Keratinocyte (primary cell): ENCODE measurements around the gene TAOK3. TPM values are rescaled to one million over a fixed set of nuclear protein-coding genes. Genes with fewer than 3 reads are reported as not detected.
A peak's percentile ranks its signal among the peaks of the same experiment; 100 is the strongest.

Experiments used
- DNase-seq: peaks from one replicate; pipeline ENCODE4 v3.0.0-alpha.2; 2011; ENCODE audit warnings: low read depth, missing footprints, low spot score
- FAIRE-seq: peaks from 2 replicates; lab custom pipeline; 2011; peaks lifted over from hg19 to GRCh38; lab: Jason Lieb, UNC
- H2AFZ ChIP-seq: 2 replicates; pipeline ENCODE4 v1.6.0; 2012; ENCODE audit warnings: low read length, control low read depth, inconsistent platforms; ENCODE audit not compliant: control insufficient read depth
- H3K27ac ChIP-seq: 2 replicates; pipeline ENCODE4 v1.5.1; 2011; ENCODE audit warnings: low read length; ENCODE audit not compliant: control insufficient read depth, insufficient read depth
- H3K27me3 ChIP-seq: 3 replicates; pipeline ENCODE4 v1.6.0; 2011; ENCODE audit warnings: low read length; ENCODE audit not compliant: control insufficient read depth, insufficient read depth; ENCODE audit errors: extremely low read depth
- H3K36me3 ChIP-seq, 2 experiments: 2 replicates in 1 of 2; 3 replicates in 1 of 2; pipeline ENCODE4 v1.5.1; 2011; ENCODE audit warnings: low read length in 2 of 2, mild to moderate bottlenecking in 1 of 2; ENCODE audit not compliant: control insufficient read depth in 2 of 2, insufficient read depth in 2 of 2; ENCODE audit errors: extremely low read depth in 1 of 2
- H3K4me1 ChIP-seq: 3 replicates; pipeline ENCODE4 v1.5.1; 2011; ENCODE audit warnings: low read length; ENCODE audit not compliant: control insufficient read depth, insufficient read depth; ENCODE audit errors: extremely low read depth
- H3K4me2 ChIP-seq: 3 replicates; pipeline ENCODE4 v1.6.0; 2011; ENCODE audit warnings: low read depth, low read length; ENCODE audit not compliant: control insufficient read depth, insufficient read depth; ENCODE audit errors: extremely low read depth
- H3K4me3 ChIP-seq, 3 experiments: fragments of 200-600 bp in 1 of 3; sonication (generic) in 1 of 3; 2 replicates in 2 of 3; 3 replicates in 1 of 3; pipeline ENCODE4 v1.5.1; 2011 to 2016; ENCODE audit warnings: low read length in 3 of 3, mild to moderate bottlenecking in 3 of 3, control low read depth in 2 of 3, inconsistent platforms in 1 of 3, low read depth in 1 of 3, mixed read lengths in 1 of 3, mixed run types in 1 of 3, moderate library complexity in 1 of 3; ENCODE audit not compliant: control insufficient read depth in 2 of 3, insufficient read depth in 2 of 3; ENCODE audit errors: extremely low read depth in 1 of 3
- H3K79me2 ChIP-seq: 2 replicates; pipeline ENCODE4 v1.6.0; 2012; ENCODE audit warnings: low read length; ENCODE audit not compliant: control insufficient read depth, insufficient read depth
- H3K9ac ChIP-seq: 3 replicates; pipeline ENCODE4 v1.6.0; 2011; ENCODE audit warnings: low read length; ENCODE audit not compliant: control insufficient read depth, insufficient read depth; ENCODE audit errors: extremely low read depth
- H3K9me1 ChIP-seq: 3 replicates; pipeline ENCODE4 v1.6.0; 2011; ENCODE audit warnings: low read length; ENCODE audit not compliant: control insufficient read depth, insufficient read depth; ENCODE audit errors: extremely low read depth
- H3K9me3 ChIP-seq: 2 replicates; pipeline ENCODE4 v1.5.1; 2012; ENCODE audit warnings: low read depth, low read length; ENCODE audit not compliant: control insufficient read depth
- H4K20me1 ChIP-seq: 3 replicates; pipeline ENCODE4 v1.6.0; 2011; ENCODE audit warnings: low read length; ENCODE audit not compliant: control insufficient read depth, insufficient read depth; ENCODE audit errors: extremely low read depth
- CTCF ChIP-seq, 3 experiments: IDR thresholded peaks in 1 of 3; conservative IDR thresholded peaks in 1 of 3; optimal IDR thresholded peaks in 1 of 3; 2 replicates in 2 of 3; 3 replicates in 1 of 3; pipeline versions ENCODE3 to v1.5.1; 2011; ENCODE audit warnings: low read length in 3 of 3, mild to moderate bottlenecking in 3 of 3, moderate library complexity in 2 of 3, control low read depth in 1 of 3, inconsistent platforms in 1 of 3; ENCODE audit not compliant: insufficient read depth in 2 of 3; ENCODE audit errors: extremely low read depth in 1 of 3
- EZH2 ChIP-seq: IDR thresholded peaks from one replicate; pipeline ENCODE4 v1.6.1; 2012; ENCODE audit warnings: inconsistent platforms, mild to moderate bottlenecking, low read length, moderate library complexity
- dilution Hi-C: fragments of 300-500 bp; cut with MboI; formaldehyde crosslinking; loops from one replicate; pipeline ENCODE4 v1.7.0; 2020; ENCODE audit warnings: low sequenced_read_pairs; ENCODE audit not compliant: extremely low pct_ligation_motif_present
- polyA plus RNA-seq, 5 experiments: library from polyadenylated mRNA; depleted of rRNA in 3 of 5; stranded (reverse) in 3 of 5; stranded (forward) in 1 of 5; unstranded in 1 of 5; fragments of >200 nt; gene quantifications; 1 replicate in 1 of 5; 2 replicates in 3 of 5; 3 replicates in 1 of 5; pipeline versions ENCODE4 v1.2.1 to v1.2.3, GENCODE V29; 2011 to 2012; ENCODE audit warnings: missing spikeins in 2 of 5, low read depth in 1 of 5, low replicate concordance in 1 of 5

TAOK3 gene
- polyA plus RNA-seq, 1 donor (not counting 4 experiments of a cell fraction or from before 2014, with no cell fraction given): 35.0 TPM

- Histone ChIP-seq H3K9ac (no peak overlapping the region), H4K20me1 (no peaks in the 10 kb centered on the region), H2AFZ (no peak overlapping the region), H3K4me3 (no peak overlapping the region), H3K27me3 (no peaks in the 10 kb centered on the region), H3K4me2 (no peak overlapping the region), H3K27ac (no peak overlapping the region), H3K36me3 (no peaks in the 10 kb centered on the region), H3K4me1 (peaks cover 9% of the 10 kb centered on the region), H3K9me1 (no peaks in the 10 kb centered on the region), H3K9me3 (no peaks in the 10 kb centered on the region), H3K79me2 (peaks cover 22% of the 10 kb centered on the region)
- DNase-seq (no peak), FAIRE-seq (peak; percentile 48)
- TF ChIP-seq EZH2: no peak
- dilution Hi-C loops: no loop called here
Measured at GRCh38 chr12:118319627-118320026, 53.1 kb downstream of the TAOK3 start.

- no peak for DNase-seq
- Histone ChIP-seq H3K4me3 (no peak overlapping the region), H3K9ac (no peak overlapping the region), H3K9me3 (no peaks in the 10 kb centered on the region), H3K4me2 (no peak overlapping the region), H3K9me1 (no peaks in the 10 kb centered on the region), H3K79me2 (peaks cover 22% of the 10 kb centered on the region), H4K20me1 (no peaks in the 10 kb centered on the region), H2AFZ (no peak overlapping the region), H3K27me3 (no peaks in the 10 kb centered on the region), H3K27ac (no peak overlapping the region), H3K4me1 (peaks cover 9% of the 10 kb centered on the region), H3K36me3 (no peaks in the 10 kb centered on the region)
- dilution Hi-C loops: no loop called here
- TF ChIP-seq EZH2 (no peak), CTCF (optimal IDR thresholded peaks at IDR 0.05 in 1 of 3, IDR thresholded peaks at IDR 0.05 in 1 of 3, conservative IDR thresholded peaks at IDR 0.05 in 1 of 3; ENCODE audit: extremely low read depth in 1 of 3, insufficient read depth in 2 of 3, low read length in 3 of 3) (no peak)
- FAIRE-seq: no peak
Measured at GRCh38 chr12:118318744-118319143, 54.0 kb downstream of the TAOK3 start.

GRCh38 chr12:118317729-118318128, 55.0 kb downstream of the TAOK3 start:
- TF ChIP-seq CTCF (optimal IDR thresholded peaks at IDR 0.05 in 1 of 3, IDR thresholded peaks at IDR 0.05 in 1 of 3, conservative IDR thresholded peaks at IDR 0.05 in 1 of 3; ENCODE audit: extremely low read depth in 1 of 3, insufficient read depth in 2 of 3, low read length in 3 of 3) (no peak), EZH2 (no peak)
- DNase-seq (no peak), FAIRE-seq (no peak)
- no peaks in the 10 kb centered on the region for H3K36me3 ChIP-seq
- no peaks in the 10 kb centered on the region for H3K27me3 ChIP-seq
- H3K4me2 ChIP-seq: no peak overlapping the region
- no peak overlapping the region for H3K9ac ChIP-seq
- H3K27ac ChIP-seq: no peak overlapping the region
- H2AFZ ChIP-seq: no peak overlapping the region
- H4K20me1 ChIP-seq: no peaks in the 10 kb centered on the region
- H3K9me3 ChIP-seq: no peaks in the 10 kb centered on the region
- H3K79me2 ChIP-seq: peaks cover 22% of the 10 kb centered on the region
- peaks cover 10% of the 10 kb centered on the region for H3K4me1 ChIP-seq
- dilution Hi-C loops: no loop called here
- no peak overlapping the region for H3K4me3 ChIP-seq
- H3K9me1 ChIP-seq: no peaks in the 10 kb centered on the region
